Esophagus muscularis mucosa (tissue), 4 donors: ENCODE data around the gene LMO7. TPM values are rescaled to one million over a fixed set of nuclear protein-coding genes. Genes with fewer than 3 reads are reported as not detected.

Experiments used
- DNase-seq: peaks from one replicate; pipeline ENCODE4 v3.0.0-alpha.2; 2017; ENCODE audit errors: extremely low spot score
- H3K27ac ChIP-seq, 4 donors: fragments of 200-600 bp; sonication (generic); replicated peaks in 1 of 4; 1 replicate in 3 of 4; 2 replicates in 1 of 4; pipeline ENCODE4 v1.5.1; 2016 to 2019; ENCODE audit warnings: mild to moderate bottlenecking in 1 of 4
- H3K27me3 ChIP-seq, 4 donors: fragments of 200-600 bp; sonication (generic); one replicate each; pipeline versions ENCODE4 v1.5.1 to v1.6.0; 2016 to 2019
- H3K36me3 ChIP-seq, 4 donors: fragments of 200-600 bp; sonication (generic); one replicate each; pipeline ENCODE4 v1.5.1; 2016 to 2019
- H3K4me1 ChIP-seq, 4 donors: fragments of 200-600 bp; sonication (generic); one replicate each; pipeline ENCODE4 v1.5.1; 2016 to 2019
- H3K4me3 ChIP-seq, 4 donors: fragments of 200-600 bp; sonication (generic); 1 replicate in 2 of 4; 2 replicates in 2 of 4; pipeline ENCODE4 v1.5.1; 2016 to 2019; ENCODE audit warnings: mild to moderate bottlenecking in 4 of 4, moderate library complexity in 1 of 4
- H3K9me3 ChIP-seq, 4 donors: fragments of 200-600 bp; sonication (generic); 1 replicate in 3 of 4; 2 replicates in 1 of 4; pipeline ENCODE4 v1.5.1; 2016 to 2019
- EP300 ChIP-seq: sonication (generic); formaldehyde crosslinking; IDR thresholded peaks from one replicate; pipeline ENCODE4 v1.6.1; 2017; ENCODE audit warnings: antibody characterized with exemption
- POLR2A ChIP-seq: fragments of 450-650 bp; IDR thresholded peaks from one replicate; pipeline ENCODE4 v1.6.1; 2017; ENCODE audit warnings: antibody characterized with exemption, moderate library complexity, mild to moderate bottlenecking, low read depth
- POLR2AphosphoS5 ChIP-seq, 2 donors: sonication (generic); formaldehyde crosslinking; IDR thresholded peaks; one replicate each; pipeline ENCODE4 v1.6.1; 2017; ENCODE audit warnings: antibody characterized with exemption in 2 of 2
- WGBS: methylation state at CpG from one replicate; pipeline ENCODE4 v1.1.5; 2018; 5-methylcytosine and 5-hydroxymethylcytosine counted together
- intact Hi-C: fragments of 100-400 bp; cut with DNase I; formaldehyde crosslinking; loops from one replicate; pipeline ENCODE4 v1.15.1; 2023
- total RNA-seq, 4 donors: library from RNA; depleted of rRNA; stranded (reverse); fragments of >200 nt; gene quantifications; one replicate each; pipeline versions ENCODE4 v1.1.0 to v1.2.1, GENCODE V29; 2016
- TF ChIP-seq, protein P1 (sequence below), 3 experiments: fragments of 200-600 bp in 2 of 3; fragments of 450-650 bp in 1 of 3; sonication (generic) in 2 of 3; IDR thresholded peaks; one replicate each; pipeline ENCODE4 v1.5.1; 2017 to 2019; ENCODE audit warnings: antibody characterized with exemption in 3 of 3, mild to moderate bottlenecking in 2 of 3, moderate library complexity in 1 of 3

Gene LMO7
- total RNA-seq, 4 donors from 2014 or later: 11.4 to 17.8 (median 14.7) TPM

DNA sequence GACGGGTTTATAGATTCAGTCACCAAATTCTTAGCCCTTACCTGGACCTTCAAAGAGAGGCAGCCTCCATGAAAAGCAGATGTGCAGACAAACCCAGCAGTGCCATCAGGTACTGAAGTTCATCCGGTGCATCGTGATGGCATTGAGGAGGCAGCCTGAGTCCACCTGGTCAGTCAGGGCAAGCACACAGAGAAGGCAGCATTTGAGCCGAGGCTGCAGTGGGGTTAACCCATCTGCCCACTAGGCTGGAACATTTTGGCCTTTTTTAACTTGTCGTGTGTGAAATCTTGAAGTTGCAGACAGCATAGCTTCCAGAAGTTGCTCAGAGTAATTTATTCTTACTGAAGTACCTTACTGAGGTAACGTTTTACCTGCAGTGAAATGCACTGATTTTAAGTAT is 4.9 kb downstream of the LMO7 start:
- Histone ChIP-seq H3K4me1 (peaks cover 11 to 17% (median 13%) of the 10 kb centered on the region in 4 donors), H3K9me3 (no peaks in the 10 kb centered on the region), H3K36me3 (no peaks in the 10 kb centered on the region), H3K27ac (no peak overlapping the region), H3K4me3 (no peak overlapping the region), H3K27me3 (peaks cover 0 to 19% (median 6%) of the 10 kb centered on the region in 4 donors)
- intact Hi-C loops: no loop called here
- DNase-seq: no peak
- WGBS: 91% methylated on average over 5 of the region's 6 CpGs
- TF ChIP-seq POLR2AphosphoS5 (IDR thresholded peaks at IDR 0.05): no peak
- TF ChIP-seq, protein P1, sequence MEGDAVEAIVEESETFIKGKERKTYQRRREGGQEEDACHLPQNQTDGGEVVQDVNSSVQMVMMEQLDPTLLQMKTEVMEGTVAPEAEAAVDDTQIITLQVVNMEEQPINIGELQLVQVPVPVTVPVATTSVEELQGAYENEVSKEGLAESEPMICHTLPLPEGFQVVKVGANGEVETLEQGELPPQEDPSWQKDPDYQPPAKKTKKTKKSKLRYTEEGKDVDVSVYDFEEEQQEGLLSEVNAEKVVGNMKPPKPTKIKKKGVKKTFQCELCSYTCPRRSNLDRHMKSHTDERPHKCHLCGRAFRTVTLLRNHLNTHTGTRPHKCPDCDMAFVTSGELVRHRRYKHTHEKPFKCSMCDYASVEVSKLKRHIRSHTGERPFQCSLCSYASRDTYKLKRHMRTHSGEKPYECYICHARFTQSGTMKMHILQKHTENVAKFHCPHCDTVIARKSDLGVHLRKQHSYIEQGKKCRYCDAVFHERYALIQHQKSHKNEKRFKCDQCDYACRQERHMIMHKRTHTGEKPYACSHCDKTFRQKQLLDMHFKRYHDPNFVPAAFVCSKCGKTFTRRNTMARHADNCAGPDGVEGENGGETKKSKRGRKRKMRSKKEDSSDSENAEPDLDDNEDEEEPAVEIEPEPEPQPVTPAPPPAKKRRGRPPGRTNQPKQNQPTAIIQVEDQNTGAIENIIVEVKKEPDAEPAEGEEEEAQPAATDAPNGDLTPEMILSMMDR (IDR thresholded peaks at IDR 0.05): no peak
- no peak for TF ChIP-seq EP300
- TF ChIP-seq POLR2A: no peak

DNA sequence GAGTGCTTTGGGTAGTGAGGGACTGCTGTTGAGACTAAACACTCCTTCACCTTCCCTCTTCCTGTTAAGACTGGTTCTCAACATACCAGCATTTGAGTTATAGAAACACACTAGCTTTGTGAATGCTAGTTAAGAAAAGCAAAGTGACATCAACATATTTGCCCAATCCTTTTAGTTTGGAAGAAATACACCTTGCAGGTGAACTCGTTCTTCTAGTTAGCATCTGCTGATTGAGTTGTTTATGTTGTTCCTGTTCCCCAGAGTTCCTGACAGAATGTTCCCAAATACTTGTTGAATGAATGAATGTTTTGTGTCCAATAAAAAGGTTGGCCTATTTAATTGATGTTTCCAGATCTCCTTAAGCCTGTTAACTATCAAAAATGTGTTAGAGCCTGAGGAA is 7.1 kb downstream of the LMO7 start:
- Histone ChIP-seq H3K4me3 (no peak overlapping the region), H3K4me1 (no peaks in the 10 kb centered on the region), H3K27ac (no peak overlapping the region), H3K27me3 (no peaks in the 10 kb centered on the region), H3K9me3 (no peaks in the 10 kb centered on the region), H3K36me3 (no peaks in the 10 kb centered on the region)
- intact Hi-C loops: no loop called here
- TF ChIP-seq, protein P1 (IDR thresholded peaks at IDR 0.05): no peak
- TF ChIP-seq POLR2A (no peak), EP300 (no peak), POLR2AphosphoS5 (IDR thresholded peaks at IDR 0.05) (no peak)
- 93% methylated on average over 1 of the region's 1 CpG for WGBS
- no peak for DNase-seq

DNA sequence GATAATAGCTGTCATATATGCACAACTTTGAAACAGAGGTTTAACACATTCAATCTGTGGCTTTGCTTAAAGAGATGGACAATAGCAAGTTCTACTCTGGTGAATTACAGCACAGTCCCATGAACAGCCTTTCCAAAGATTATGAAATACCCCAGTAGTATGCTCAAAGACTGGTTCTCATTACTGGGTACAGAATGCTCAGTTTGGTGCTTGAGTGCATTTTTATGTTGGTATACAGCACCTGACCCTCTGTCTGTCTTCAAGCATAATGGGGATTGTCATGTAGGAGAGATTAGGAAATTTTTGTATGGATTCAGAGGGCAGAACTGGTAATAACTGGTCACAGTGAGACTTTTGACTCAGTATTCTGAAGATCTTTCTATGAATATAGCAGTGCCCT is 7.6 kb downstream of the LMO7 start:
- Histone ChIP-seq H3K27me3 (no peaks in the 10 kb centered on the region), H3K36me3 (no peaks in the 10 kb centered on the region), H3K9me3 (no peaks in the 10 kb centered on the region), H3K27ac (no peak overlapping the region), H3K4me1 (no peaks in the 10 kb centered on the region), H3K4me3 (no peak overlapping the region)
- intact Hi-C loops: no loop called here
- TF ChIP-seq, protein P1 (IDR thresholded peaks at IDR 0.05): no peak
- TF ChIP-seq EP300: no peak
- no peak for TF ChIP-seq POLR2AphosphoS5 (IDR thresholded peaks at IDR 0.05)
- no peak for TF ChIP-seq POLR2A
- no peak for DNase-seq

DNA sequence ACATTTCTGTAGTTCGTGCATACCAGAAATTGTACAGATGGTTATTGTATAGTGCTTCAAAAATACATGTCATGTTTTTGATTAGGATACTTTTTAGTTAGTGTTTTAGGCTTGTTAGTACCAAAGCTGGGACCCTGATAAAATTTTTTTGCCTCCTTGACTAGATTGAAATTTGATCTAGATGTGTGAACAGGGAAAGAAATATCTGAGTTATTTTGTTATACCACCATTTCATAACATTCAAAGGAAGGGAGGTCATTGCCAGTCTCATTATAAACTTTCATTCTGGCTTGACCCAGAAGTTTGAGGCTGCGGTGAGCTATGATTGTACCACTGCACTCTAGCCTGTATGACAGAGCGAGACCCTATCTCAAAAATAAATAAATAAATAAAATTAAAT is 9.0 kb downstream of the LMO7 start:
- WGBS: 95% methylated on average over 3 of the region's 3 CpGs
- no peak overlapping the region for H3K27ac ChIP-seq
- no peak for DNase-seq
- no peaks in the 10 kb centered on the region for H3K36me3 ChIP-seq
- no peaks in the 10 kb centered on the region for H3K9me3 ChIP-seq
- H3K4me1 ChIP-seq: no peaks in the 10 kb centered on the region
- no peaks in the 10 kb centered on the region for H3K27me3 ChIP-seq
- TF ChIP-seq POLR2A (no peak), POLR2AphosphoS5 (IDR thresholded peaks at IDR 0.05) (no peak), EP300 (no peak)
- TF ChIP-seq, protein P1 (IDR thresholded peaks at IDR 0.05): no peak
- intact Hi-C loops: no loop called here
- H3K4me3 ChIP-seq: no peak overlapping the region

DNA sequence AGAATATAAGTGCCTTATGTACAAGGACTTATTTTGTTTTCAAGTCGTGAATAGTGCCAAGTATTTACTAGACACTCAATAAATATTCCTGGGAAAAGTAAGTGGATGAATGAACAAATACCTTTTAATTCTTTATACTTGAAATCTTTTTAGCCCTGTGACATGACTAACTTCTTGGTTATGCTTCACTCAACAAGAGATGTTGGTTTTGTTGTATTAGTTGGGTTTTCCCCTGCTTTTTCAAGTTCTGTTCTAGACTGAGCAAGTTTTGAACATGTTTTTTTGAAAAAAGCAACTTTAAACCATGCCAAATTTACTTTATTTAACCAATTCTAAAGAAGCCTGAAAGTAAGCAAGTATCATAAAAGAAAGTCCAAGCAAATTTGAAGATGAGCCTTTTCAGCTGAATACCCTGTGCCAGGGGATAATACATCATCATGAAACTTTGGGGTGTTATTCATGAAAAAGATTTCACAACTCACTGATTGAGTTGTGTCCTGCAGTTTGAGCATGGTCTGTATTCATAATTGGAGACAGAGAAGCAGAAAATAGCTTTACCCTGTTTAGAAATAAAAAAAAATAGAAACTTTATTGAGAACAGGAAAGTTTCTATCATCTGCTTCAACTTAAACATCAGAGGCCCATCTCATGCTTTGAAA is 11.1 kb downstream of the LMO7 start:
- TF ChIP-seq POLR2AphosphoS5 (IDR thresholded peaks at IDR 0.05) (no peak), POLR2A (no peak), EP300 (no peak)
- TF ChIP-seq, protein P1 (IDR thresholded peaks at IDR 0.05): no peak
- no peak for DNase-seq
- no peaks in the 10 kb centered on the region for H3K36me3 ChIP-seq
- no peaks in the 10 kb centered on the region for H3K9me3 ChIP-seq
- H3K27ac ChIP-seq: no peak overlapping the region
- H3K27me3 ChIP-seq: no peaks in the 10 kb centered on the region
- H3K4me1 ChIP-seq: no peaks in the 10 kb centered on the region
- 92% methylated on average over 1 of the region's 1 CpG for WGBS
- H3K4me3 ChIP-seq: no peak overlapping the region
- intact Hi-C loops: no loop called here
